HG03378 (cell line): ENCODE results near the gene IL12RB2.
A peak's percentile ranks its signal among the peaks of the same experiment; 100 is the strongest.

Experiments used
- ATAC-seq: cut with Tn5 transposase; IDR thresholded peaks from one replicate; pipeline ENCODE4 v1.9.1; 2021; ENCODE audit warnings: mild to moderate bottlenecking, moderate library complexity; ENCODE audit not compliant: unreplicated experiment

IL12RB2 gene

DNA sequence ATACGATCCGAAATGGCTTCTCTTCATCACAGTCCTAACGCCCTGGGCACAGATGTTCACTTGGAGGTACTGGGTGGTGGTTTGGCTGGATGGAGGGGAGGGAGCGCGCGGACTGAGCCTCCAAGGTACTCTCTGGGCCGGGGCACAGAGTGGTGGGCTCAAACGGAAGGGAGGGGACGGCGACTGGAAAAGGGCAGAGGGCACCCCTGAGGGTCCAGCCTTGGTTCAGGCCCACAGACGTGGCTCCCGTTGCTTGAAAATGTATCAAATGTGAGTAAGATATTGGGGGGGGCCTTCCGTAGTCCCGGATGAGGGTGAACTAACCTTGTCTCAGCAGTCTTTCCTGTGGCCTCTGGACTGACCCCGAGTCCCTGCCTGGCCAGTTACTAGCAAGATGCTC, 463 bp downstream of the IL12RB2 start:
- peak; percentile 11 for ATAC-seq

DNA sequence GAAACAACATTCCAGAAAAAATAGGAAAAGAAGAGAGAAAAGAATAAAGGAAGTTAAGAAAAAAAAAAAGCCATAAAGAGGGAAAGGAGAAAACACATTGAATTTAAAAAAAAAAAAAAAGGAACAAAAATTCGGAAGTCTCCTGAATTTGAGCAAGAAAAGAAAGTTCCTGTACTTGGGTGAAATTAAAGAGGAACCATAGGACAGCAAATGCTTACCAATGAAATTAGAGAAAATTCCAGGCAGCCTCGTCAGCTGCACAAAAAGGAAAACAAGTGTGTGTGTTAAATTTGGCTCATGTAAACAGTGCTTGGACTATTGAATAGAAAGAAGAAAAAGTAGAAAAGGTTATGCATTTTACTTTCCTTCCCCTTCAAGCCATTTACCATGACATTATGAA, 4.9 kb downstream of the IL12RB2 start:
- no peak for ATAC-seq

DNA sequence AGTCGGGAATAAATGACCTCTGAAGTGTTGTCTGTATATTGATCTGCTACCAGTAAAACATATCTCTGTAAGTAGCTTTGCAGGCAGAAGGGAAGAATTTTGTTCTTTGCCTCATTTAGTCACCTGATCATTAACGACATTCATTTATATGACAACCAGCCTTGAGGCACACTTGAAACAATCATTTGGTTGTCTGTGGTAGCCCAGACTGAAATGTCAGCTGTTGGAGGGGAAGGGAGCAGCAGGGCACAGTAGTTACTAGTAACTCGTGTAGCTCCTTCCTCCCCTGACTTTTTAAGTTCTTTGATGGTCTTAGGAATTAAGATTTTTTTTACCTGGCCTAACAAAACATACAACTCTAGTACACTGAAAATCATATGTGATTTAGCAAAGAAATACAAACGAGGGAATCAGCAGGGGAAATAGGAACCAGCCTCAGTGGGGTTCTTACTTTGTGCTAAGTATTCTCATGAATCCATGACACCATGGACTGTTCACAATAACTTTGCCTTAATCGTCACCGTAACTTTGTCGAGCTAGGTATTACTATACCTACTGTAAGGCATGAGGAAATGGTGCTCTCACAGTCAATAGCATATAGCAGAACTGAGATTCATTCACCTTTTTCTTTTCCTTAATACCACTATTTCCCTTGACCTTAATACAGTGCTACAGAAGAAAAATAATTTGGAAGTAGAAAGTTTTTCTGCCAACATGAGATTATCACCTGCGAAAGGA, 6.4 kb downstream of the IL12RB2 start:
- no peak for ATAC-seq

DNA sequence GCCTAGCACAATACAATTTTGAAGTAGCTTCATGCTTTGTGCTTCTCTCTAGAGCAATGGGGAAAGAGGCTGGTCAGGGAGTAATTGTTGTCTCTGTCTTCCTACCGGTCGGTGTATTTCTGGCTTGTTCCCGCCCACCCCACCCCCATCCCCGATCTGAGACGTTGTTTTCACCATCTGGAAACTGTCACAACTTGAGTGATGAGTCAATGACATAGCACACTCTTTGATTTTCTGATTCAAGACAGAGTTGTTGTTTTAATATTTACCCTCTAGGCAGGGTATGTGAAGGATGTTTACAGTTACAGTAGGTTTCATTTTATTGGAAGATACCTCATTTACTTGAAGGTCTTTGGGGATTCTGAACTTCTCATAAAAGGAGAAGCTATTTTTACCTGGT, 7.0 kb downstream of the IL12RB2 start:
- no peak for ATAC-seq

DNA sequence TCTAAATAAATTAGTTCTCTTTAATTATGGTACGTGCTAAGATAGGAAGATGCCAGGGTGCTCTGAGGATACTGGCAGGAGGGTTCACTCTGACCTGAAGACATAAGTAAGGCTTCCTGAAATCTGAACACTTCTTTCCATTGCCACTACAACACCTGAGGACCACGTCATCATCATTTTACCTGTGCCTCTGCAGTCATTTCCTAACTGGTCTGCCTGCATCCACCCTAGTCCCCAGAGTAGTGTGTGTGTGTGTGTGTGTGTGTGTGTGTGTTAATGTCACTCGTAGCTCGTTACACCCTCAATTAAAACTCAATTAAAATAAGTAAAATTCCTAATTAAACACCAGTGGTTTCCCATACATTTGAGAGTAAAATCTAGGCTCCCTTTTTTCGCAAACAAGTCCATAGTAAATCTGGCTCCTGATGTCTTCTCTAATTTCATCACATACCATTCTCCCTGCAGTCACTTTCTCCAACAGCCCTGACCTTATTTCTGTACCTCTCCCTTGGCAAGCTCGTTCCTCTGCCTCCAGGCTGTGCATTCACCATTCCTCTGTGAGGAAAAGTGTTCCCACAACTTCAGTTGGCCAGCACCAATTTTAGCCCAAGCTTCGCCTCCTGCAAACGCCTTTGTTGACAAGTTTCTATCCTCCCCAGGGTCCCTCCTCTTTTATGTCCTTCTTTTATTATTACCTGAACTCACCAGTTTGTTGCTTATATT, 8.7 kb downstream of the IL12RB2 start:
- no peak for ATAC-seq

DNA sequence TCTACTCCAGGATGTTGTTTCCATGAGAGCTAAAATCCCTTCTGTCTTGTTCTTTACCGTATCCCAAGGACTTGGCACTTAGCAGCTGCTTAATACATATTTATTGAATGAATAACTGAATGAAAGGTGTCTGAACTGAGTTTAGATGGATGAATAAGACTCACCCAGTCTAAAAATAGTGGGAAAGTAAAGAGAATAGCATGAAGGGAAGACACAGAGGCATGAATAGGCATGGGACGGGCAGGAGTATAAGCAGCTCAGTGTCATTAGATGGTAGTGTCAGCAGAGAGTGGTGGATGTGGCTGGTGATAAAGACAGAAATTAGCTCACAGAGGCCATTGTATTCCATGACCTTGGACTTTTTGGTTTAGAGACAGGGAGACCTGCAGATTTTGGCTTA, 9.2 kb downstream of the IL12RB2 start:
- no peak for ATAC-seq

DNA sequence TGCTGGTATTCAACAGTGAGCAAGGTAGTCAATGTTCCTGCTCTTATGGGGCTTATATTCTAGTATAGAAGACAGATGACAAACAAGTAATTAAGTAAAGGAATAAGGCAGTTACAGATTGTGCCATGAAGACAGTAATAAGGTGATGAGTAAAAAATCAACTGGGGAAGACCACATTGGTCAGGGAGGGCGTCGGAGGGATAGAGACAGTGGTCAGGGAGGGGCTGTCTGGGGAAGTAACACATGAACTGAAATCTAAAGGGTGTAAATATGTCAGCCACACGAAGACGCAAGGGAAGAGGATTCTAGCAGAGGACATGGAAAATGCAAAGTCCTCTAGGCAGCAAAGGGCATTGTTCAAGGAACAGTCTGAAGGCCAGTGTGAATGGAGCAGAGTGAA, 10.1 kb downstream of the IL12RB2 start:
- ATAC-seq, result no peak

DNA sequence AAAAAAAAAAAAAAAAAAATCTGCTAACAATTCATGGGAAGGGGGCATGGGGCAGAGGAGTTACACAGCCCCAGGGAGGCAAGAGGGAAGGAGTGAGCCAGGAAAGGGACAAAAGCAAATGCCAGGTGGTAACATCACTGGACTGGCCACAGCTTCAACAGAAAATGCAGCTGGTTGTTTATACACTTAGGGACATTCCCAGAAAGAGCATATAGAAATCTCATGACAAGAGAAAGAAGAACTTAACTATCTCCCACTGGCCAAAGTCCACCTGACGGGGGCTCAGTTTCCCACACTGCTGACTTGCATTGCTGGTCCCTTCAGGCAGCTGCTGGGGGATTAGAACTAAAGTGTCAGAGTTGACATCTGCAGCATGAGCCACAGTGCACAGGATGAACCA, 14.8 kb downstream of the IL12RB2 start:
- no peak for ATAC-seq

DNA sequence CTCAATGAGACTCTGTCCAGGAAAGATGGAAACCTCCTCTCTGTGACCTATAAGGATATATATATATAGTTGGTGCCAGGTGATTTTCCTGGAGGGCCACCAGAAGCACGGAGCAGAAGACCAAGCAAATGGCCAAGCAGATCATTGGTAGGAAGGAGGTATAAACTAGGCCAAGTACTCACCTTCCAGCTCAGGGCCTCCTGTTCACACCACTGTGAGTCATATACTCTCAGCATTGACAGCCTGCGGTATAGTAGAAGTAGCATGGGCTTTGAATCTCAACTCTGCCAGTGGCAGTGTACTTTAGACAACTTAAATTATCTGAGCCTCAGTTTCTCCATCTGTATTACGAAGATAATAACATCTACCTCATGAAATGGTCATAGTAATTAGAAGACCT, 15.4 kb downstream of the IL12RB2 start:
- ATAC-seq, result no peak

DNA sequence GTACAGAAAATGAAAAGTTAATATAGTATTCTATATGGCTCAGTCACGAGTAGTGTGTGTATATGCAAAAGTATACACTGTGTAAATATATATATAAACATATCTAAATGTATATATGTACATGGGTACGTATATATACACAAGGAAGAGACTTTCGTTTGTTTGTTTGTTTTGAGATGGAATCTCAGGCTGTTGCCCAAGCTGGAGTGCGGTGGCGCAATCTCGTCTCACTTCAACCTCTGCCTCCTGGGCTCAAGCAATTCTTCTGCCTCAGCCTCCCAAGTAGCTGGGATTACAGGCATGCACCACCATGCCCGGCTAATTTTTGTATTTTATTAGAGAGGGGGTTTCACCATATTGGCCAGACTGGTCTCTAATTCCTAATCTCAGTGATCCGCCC, 16.4 kb downstream of the IL12RB2 start:
- ATAC-seq, result no peak

DNA sequence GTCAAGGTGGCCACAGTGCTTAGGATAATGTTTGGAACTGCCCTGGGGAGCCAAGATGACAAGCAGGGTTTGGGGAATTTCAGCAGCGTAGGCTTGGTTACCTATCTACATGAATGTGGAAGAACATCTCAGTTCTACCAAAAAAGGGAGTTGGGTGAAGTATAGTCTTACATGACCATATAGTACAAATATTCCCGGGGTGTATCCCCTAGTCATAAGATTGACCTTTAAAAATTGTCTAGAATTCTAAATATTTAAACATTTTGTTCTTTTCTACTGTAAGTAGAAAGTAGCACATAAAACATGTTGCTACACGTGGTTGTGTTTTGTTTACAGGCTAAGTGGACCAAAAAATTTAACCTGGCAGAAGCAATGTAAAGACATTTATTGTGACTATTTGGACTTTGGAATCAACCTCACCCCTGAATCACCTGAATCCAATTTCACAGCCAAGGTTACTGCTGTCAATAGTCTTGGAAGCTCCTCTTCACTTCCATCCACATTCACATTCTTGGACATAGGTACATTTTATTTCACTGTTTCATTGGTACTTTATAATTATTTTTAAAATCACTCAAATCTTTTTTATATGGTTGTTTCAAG, 20.3 kb downstream of the IL12RB2 start:
- ATAC-seq, result no peak

DNA sequence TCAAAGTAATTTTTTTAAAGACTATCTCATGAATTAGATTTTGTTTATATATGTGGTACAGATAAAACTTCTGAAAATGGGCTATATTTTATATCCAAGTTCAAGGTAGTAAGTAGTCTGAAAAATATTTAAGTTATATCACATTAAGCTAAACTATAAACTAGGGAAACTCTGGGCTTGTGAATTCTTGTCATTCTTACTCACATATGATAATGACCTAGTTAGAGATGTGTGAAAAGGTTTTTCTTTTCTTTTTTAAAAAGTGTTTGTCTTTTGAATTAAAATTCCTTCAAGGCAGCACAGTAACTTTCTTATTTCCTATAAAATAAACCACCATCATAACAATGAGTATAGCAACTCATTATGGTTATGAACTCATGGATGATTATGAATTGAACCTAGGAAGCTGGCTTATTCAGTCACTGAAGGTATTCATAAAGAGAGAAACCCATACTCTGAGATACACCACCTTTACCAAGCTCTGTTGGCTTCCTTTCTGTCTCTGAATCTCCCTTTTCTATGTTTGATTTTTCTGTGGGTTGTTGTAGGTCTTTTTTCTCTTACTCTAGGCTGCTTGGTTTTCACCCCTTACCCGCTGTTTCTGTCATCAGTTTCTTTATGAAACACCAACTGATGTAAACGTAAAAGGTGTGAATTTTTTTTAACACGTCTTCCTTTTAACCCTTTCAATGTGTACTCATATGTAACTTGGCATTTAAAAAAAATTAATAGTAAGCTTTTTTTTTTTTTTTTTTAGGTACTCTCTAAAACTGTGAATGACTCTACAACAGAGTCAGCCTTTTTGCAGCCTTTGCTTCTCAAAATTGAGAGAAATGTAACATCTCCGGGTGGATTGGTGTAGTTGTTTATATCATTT, 25.2 kb downstream of the IL12RB2 start:
- ATAC-seq, result peak; percentile 94

DNA sequence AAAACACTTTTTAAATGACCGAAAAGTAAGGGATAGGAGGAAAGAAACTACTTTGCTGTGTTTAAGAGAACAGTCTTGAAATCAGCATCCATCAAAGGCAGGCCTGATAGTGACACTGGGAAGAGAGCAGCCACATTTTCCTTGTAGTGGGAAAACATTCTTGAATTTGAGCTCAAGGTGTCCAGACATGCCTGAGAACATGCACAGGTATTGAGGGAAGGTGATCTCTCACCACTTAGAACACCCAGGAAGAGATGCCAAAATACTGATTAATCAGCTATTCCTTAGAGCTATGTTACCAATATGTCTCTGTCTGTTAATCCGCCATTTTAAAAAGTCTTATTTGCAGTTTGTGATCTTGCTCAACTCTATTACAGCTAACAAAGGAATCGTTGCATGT, 25.9 kb downstream of the IL12RB2 start:
- ATAC-seq, result no peak

DNA sequence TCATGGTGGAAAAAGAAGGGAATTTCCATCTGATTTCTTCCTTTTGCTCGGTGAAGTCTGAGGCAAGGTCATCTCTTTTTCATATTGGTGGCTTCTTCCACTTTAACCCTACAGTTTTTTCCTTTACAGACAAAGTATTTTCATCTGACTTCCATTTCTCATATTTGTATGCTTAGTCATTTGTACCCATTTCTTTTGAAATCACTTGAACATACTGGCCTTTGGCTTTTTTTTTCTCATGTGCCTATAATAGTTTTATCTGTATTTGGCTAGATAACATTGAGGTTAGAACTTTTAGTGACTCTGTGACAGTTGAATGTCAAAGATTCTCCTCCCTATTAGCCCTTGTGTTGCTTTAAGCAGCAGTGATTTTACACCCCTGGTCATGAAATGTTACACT, 27.7 kb downstream of the IL12RB2 start:
- ATAC-seq, result no peak

DNA sequence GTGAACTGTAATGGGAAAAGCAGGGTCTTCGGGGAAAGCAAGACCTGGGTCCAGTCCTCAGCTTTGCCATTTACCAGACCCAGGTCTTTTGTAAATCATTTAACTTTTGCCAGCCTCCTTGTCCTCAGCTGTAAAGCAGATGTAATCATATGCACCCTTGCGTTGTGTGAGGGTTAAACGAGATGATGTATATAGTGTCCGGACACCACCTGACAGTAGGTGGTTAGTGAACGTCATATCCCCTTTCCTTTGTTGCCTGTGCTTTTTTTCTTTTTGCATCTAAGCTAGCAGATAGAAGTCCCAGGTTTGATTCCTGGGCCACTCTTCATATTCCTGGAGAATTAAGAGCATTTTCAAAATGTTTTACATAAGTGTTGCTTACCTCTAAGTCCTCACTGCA, 28.5 kb downstream of the IL12RB2 start:
- ATAC-seq, result no peak

DNA sequence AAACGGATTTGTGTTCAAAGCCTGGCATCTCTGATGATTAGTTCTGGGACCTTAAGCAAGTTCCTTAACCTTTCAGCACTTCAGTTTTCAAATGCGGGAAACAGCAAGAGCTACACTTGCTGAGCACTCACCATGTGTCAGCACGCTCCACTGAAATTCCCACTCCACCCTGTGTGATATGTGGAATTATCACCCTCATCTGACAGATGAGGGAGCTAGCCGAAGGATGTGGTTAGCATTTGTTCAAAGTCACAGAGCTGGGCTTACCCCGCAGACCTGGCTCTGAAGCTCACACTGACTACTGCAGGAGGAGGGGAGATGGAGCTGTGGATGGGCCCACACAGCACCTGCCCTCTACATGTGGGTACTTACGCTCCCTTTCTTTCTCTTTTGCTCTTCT, 29.1 kb downstream of the IL12RB2 start:
- ATAC-seq, result no peak

DNA sequence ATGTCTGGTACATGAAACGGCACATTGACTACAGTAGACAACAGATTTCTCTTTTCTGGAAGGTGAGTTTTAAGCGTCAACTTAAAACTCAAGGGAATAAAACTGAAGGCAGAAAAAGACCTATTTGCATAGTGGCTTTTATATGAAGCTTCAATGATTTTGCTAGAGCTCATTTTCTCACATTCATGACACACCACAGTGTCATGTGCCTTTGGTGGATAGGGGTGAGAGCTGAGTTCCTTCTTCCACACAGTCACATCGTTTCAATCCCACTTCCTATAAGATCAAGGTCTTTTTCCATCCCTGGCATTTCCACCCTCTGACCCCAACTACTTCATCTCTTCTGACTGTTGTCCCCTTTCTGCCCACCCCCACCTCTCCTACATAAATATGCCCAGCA, 31.0 kb downstream of the IL12RB2 start:
- peak; percentile 50 for ATAC-seq

DNA sequence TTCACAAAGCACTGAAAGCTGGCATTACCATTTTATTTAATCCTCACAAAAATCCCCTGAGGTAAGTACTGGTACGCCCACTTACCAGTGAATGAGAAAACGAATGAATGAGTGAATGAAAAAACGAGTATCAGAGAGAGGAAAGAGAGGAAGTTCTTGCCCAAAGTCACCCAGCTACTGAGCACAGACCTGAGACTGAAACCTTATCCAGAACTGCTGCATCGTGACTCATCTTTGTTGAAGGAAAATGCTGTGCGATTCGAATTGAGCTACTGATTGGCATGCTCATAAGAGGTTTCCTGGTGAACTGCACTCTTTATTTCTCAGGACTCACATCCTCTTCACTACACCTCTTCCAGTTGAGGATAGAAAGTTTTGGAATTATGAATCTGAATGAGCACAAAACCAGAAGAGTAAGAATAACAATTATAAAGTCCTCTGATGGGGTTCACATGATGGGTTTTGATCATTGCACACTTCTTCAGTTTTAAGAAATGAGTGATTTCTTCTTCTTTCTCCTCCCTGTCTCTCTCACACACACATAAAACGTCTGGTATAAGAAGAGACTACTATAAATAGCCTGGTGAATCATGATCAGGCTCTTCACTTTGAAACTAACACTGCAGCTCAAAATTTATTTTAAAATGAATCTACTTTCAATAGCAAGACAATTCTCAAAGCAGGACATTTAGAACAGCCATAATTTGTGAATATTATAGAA, 32.1 kb downstream of the IL12RB2 start:
- ATAC-seq, result peak; percentile 46

DNA sequence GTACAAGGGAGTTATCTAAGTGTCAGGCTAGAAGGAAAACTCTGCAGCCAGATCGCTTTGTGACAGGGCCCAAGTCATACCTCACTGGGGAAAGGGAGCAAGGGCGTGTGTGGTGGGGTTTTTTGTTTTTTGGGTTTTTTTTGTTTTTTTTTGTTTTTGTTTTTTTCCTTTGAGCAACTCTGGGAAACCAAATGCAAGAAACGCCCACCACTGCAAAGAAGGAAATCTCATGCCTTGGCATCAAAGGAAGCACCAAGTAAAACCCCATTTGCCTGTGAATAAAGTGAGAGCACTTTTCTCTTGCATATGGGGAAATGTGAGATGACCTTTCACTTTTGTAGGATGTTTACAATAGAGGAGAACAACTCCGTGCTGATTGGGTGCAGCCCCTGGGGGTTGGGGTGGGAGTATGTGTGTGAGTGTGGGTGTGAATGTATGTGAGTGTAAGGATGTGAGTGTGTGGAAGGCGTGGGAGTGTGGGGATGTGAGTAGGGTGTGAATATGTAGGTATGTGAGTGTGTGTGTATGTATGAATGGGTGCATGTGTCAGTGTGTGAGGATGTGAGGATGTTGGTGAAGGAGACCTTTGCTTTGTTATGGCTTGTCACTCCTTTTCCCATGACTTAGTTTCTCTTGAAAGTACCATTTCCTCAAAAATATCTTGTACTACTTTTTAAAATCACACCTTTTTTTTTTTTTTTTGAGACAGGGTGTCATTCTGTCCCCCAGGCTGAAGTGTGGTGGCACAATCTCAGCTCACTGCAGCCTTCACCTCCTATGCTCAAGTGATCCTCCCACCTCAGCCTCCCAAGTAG, 34.6 kb downstream of the IL12RB2 start:
- peak; percentile 27 for ATAC-seq

DNA sequence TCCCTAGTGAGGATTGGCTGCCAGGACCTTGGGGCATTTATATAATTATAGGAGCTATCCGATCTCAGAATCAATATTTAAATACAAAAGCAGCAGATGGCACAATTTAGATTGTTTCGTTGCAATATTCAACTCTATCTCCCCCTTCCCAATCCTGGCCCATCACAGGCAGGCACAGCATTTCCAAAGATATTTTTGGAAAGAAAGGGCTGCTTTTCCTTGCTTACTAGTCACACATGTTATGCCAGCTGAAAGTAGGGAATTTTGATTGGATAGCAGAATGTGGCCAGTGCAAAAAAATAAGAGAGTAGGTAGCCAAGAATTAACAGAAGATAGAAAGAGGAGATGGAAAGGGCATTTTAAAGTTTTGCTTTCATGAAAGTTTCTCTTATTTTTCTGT, 37.9 kb downstream of the IL12RB2 start:
- no peak for ATAC-seq
